ENCODE data around the gene GGN. TPM values are rescaled to one million over a fixed set of nuclear protein-coding genes. Genes with fewer than 3 reads are reported as not detected.
A peak's percentile ranks its signal among the peaks of the same experiment; 100 is the strongest.

GGN gene
- total RNA-seq, 1 experiment from 2014 or later = 1.5 TPM

DNA sequence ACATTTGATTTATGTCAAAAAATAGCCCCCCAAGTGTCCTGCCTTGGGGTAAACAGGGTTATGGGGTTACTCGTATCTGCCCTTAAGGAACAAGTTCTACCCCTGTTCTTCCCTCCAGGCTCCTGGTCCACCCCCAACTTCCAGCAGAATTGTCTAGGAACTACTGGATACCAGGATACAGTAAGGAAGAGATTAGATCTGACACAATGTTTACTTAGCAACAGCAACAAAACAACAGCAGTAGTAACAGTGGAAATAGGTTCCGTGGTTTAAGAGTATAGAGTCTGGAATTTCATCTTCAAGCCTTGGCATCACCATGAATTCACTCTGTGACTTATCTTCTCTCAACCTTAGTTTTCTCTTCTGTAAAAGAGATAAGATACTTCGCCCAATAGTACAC is 13.3 kb upstream of the GGN start:
- peaks cover 5% of the 10 kb centered on the region for H3K23me2 ChIP-seq (ENCODE audit: insufficient read length, low read depth, low read length, poor library complexity, severe bottlenecking)
- no peak for DNase-seq
- H3T11ph ChIP-seq (ENCODE audit: low read length) = no peak overlapping the region
- peaks cover 7 to 15% (median 14%) of the 10 kb centered on the region in 3 experiments for H3K36me3 Mint-ChIP-seq (ENCODE audit: insufficient read depth in 1 of 3, low read depth in 3 of 3)
- no peak overlapping the region for H3K18ac ChIP-seq (ENCODE audit: insufficient read length, low read depth, low read length)
- H2BK15ac ChIP-seq (ENCODE audit: low read depth, low read length) = no peak overlapping the region
- H4K8ac ChIP-seq (replicated peaks; ENCODE audit: insufficient read length, low read depth, low read length) = no peak overlapping the region
- no peak overlapping the region for H3K23ac ChIP-seq (ENCODE audit: insufficient read length, low read depth, low read length)
- no peak overlapping the region for H3K14ac ChIP-seq (ENCODE audit: insufficient read depth, low read length)
- H2BK120ac ChIP-seq (ENCODE audit: low read depth, low read length, poor library complexity, severe bottlenecking) = no peak overlapping the region
- H3K4me1 ChIP-seq (ENCODE audit: insufficient read depth, low read length) = no peaks in the 10 kb centered on the region
- no peak overlapping the region for H3K4ac ChIP-seq (ENCODE audit: low read depth, low read length)
- H3K27me3 Mint-ChIP-seq (ENCODE audit: low read depth) = peaks cover 64% of the 10 kb centered on the region
- no peak overlapping the region for H3K4me3 Mint-ChIP-seq
- H4K20me1 ChIP-seq (ENCODE audit: control insufficient read depth, insufficient read depth, insufficient read length) = no peaks in the 10 kb centered on the region
- no peaks in the 10 kb centered on the region for H3K79me1 ChIP-seq (ENCODE audit: insufficient read depth, low read depth, low read length, poor library complexity, severe bottlenecking)
- peak overlapping the region in 1 of 3 experiments; percentile 40; a peak in 1 of 7 replicates for H3K27ac Mint-ChIP-seq
- no peaks in the 10 kb centered on the region for H3K79me2 ChIP-seq (ENCODE audit: insufficient read depth, low read length)
- TF ChIP-seq, protein P1, sequence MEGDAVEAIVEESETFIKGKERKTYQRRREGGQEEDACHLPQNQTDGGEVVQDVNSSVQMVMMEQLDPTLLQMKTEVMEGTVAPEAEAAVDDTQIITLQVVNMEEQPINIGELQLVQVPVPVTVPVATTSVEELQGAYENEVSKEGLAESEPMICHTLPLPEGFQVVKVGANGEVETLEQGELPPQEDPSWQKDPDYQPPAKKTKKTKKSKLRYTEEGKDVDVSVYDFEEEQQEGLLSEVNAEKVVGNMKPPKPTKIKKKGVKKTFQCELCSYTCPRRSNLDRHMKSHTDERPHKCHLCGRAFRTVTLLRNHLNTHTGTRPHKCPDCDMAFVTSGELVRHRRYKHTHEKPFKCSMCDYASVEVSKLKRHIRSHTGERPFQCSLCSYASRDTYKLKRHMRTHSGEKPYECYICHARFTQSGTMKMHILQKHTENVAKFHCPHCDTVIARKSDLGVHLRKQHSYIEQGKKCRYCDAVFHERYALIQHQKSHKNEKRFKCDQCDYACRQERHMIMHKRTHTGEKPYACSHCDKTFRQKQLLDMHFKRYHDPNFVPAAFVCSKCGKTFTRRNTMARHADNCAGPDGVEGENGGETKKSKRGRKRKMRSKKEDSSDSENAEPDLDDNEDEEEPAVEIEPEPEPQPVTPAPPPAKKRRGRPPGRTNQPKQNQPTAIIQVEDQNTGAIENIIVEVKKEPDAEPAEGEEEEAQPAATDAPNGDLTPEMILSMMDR (conservative IDR thresholded peaks at IDR 0.05) = no peak
- no peak overlapping the region for H2AK5ac ChIP-seq (ENCODE audit: insufficient read length, low read length)
- H4K91ac ChIP-seq (ENCODE audit: insufficient read length, low read depth, low read length) = no peak overlapping the region
- no peak overlapping the region for H3K27ac ChIP-seq (ENCODE audit: insufficient read length, low read depth, low read length)
- H2BK12ac ChIP-seq (ENCODE audit: insufficient read length, low read depth, low read length) = no peak overlapping the region
- no peak overlapping the region for H3K56ac ChIP-seq (ENCODE audit: insufficient read length, low read depth, low read length)
- peaks cover 3% of the 10 kb centered on the region; the same call in 1 of the 2 replicates for H3K27me3 ChIP-seq (ENCODE audit: insufficient read depth, low read length)
- no peak overlapping the region for H3K9ac ChIP-seq (ENCODE audit: extremely low read depth, insufficient read length, low read length)
- peaks cover 2 to 6% of the 10 kb centered on the region in 2 experiments; a peak in 2 of 4 replicates for H3K4me1 Mint-ChIP-seq
- H3K4me2 ChIP-seq (ENCODE audit: insufficient read depth, insufficient read length, low read length) = no peak overlapping the region
- no peaks in the 10 kb centered on the region for H3K9me3 Mint-ChIP-seq
- no peak overlapping the region for H2BK20ac ChIP-seq (ENCODE audit: low read depth, low read length, poor library complexity, severe bottlenecking)
- H3K9me3 ChIP-seq (ENCODE audit: control insufficient read depth, low read depth, low read length) = no peaks in the 10 kb centered on the region
- no peak overlapping the region for H2BK5ac ChIP-seq (ENCODE audit: insufficient read length, low read length)
- no peak overlapping the region for H4K5ac ChIP-seq (ENCODE audit: insufficient read length, low read depth, low read length)
- no peak overlapping the region for H2AFZ ChIP-seq (ENCODE audit: low read length)
- WGBS (ENCODE audit: extremely low coverage, insufficient read length, low lambda C conversion rate) = no CpG with 5 or more reads among the region's 3 CpGs

All from H9 (cell line).